ENCODE measurements around the gene GNB1L. TPM values are rescaled to one million over a fixed set of nuclear protein-coding genes. Genes with fewer than 3 reads are reported as not detected.

GNB1L gene
- polyA plus RNA-seq, 1 donor from 2014 or later: 16.5 TPM

- Histone ChIP-seq H3F3A (ENCODE audit: insufficient read depth, low read length, poor library complexity, severe bottlenecking) (no peaks in the 10 kb centered on the region), H3K4me2 (ENCODE audit: low read length) (no peak overlapping the region), H3K27ac (ENCODE audit: low read length) (no peak overlapping the region), H2AFZ (ENCODE audit: low read depth, low read length) (no peak overlapping the region), H3K4me3 (ENCODE audit: low read length) (no peak overlapping the region), H3K9me3 (ENCODE audit: low read length) (no peaks in the 10 kb centered on the region), H3K36me3 (ENCODE audit: insufficient read depth, low read length) (no peaks in the 10 kb centered on the region), H3K79me2 (replicated peaks; ENCODE audit: insufficient read depth, low read length) (no peaks in the 10 kb centered on the region), H3K9me2 (ENCODE audit: insufficient read depth, low read length) (no peaks in the 10 kb centered on the region), H4K20me1 (ENCODE audit: insufficient read depth) (no peaks in the 10 kb centered on the region), H3K27me3 (ENCODE audit: insufficient read depth, low read depth, low read length) (no peaks in the 10 kb centered on the region), H3K9ac (ENCODE audit: low read length) (no peak overlapping the region)
- TF ChIP-seq MXI1 (conservative IDR thresholded peaks at IDR 0.05; ENCODE audit: poor library complexity, severe bottlenecking) (no peak), POLR2AphosphoS5 (IDR thresholded peaks at IDR 0.05) (no peak), RAD21 (conservative IDR thresholded peaks at IDR 0.05) (no peak), REST (IDR thresholded peaks at IDR 0.05; ENCODE audit: borderline replicate concordance) (no peak), EZH2 (IDR thresholded peaks at IDR 0.05; ENCODE audit: borderline replicate concordance, insufficient read depth, low read length, poor library complexity, severe bottlenecking) (no peak), TAF1 (IDR thresholded peaks at IDR 0.05; ENCODE audit: low read depth) (no peak), CTCF (IDR thresholded peaks at IDR 0.05; ENCODE audit: poor library complexity, severe bottlenecking) (no peak), SMC3 (conservative IDR thresholded peaks at IDR 0.05; ENCODE audit: poor library complexity) (no peak)
These were observed 27.2 kb downstream of the GNB1L start for GRCh38 chr22:19827341-19828034.

- no peak overlapping the region for H2AFZ ChIP-seq (ENCODE audit: low read depth, low read length)
- H3F3A ChIP-seq (ENCODE audit: insufficient read depth, low read length, poor library complexity, severe bottlenecking): no peaks in the 10 kb centered on the region
- H3K36me3 ChIP-seq (ENCODE audit: insufficient read depth, low read length): no peaks in the 10 kb centered on the region
- TF ChIP-seq SMC3 (conservative IDR thresholded peaks at IDR 0.05; ENCODE audit: poor library complexity) (no peak), EP300 (conservative IDR thresholded peaks at IDR 0.05; ENCODE audit: poor library complexity, severe bottlenecking) (no peak), REST (IDR thresholded peaks at IDR 0.05; ENCODE audit: borderline replicate concordance) (no peak), EZH2 (IDR thresholded peaks at IDR 0.05; ENCODE audit: borderline replicate concordance, insufficient read depth, low read length, poor library complexity, severe bottlenecking) (no peak), MXI1 (conservative IDR thresholded peaks at IDR 0.05; ENCODE audit: poor library complexity, severe bottlenecking) (no peak), RAD21 (conservative IDR thresholded peaks at IDR 0.05) (no peak), CTCF (IDR thresholded peaks at IDR 0.05; ENCODE audit: poor library complexity, severe bottlenecking) (no peak)
- H3K27me3 ChIP-seq (ENCODE audit: insufficient read depth, low read depth, low read length): no peaks in the 10 kb centered on the region
- no peaks in the 10 kb centered on the region for H3K9me3 ChIP-seq (ENCODE audit: low read length)
- H3K9ac ChIP-seq (ENCODE audit: low read length): no peak overlapping the region
- no peak overlapping the region for H3K4me2 ChIP-seq (ENCODE audit: low read length)
- H3K27ac ChIP-seq (ENCODE audit: low read length): no peak overlapping the region
- H3K9me2 ChIP-seq (ENCODE audit: insufficient read depth, low read length): no peaks in the 10 kb centered on the region
- H4K20me1 ChIP-seq (ENCODE audit: insufficient read depth): no peaks in the 10 kb centered on the region
- H3K79me2 ChIP-seq (replicated peaks; ENCODE audit: insufficient read depth, low read length): no peaks in the 10 kb centered on the region
- no peak overlapping the region for H3K4me3 ChIP-seq (ENCODE audit: low read length)
These were observed 28.1 kb downstream of the GNB1L start for GRCh38 chr22:19826619-19826950.
